ENCODE results near the gene GDF15. TPM values are rescaled to one million over a fixed set of nuclear protein-coding genes. Genes with fewer than 3 reads are reported as not detected.
"Not testable (repeated sequence)": the region's sequence is repeated elsewhere in the genome, so short reads cannot be mapped to it uniquely, and the experiment has no call there.

The GDF15 gene
- polyA plus RNA-seq, 2 donors, result 0.24 to 2.8 TPM

- Histone ChIP-seq H3K27me3 (ENCODE audit: control insufficient read depth in 1 of 2, insufficient read depth in 2 of 2, low read length in 2 of 2) (no peaks in the 10 kb centered on the region), H3K4me1 (ENCODE audit: control insufficient read depth in 2 of 2, insufficient read depth in 2 of 2, low read length in 1 of 2) (peaks cover 0 to 4% of the 10 kb centered on the region in 2 donors), H3K4me3 (ENCODE audit: low read depth in 1 of 2, low read length in 2 of 2) (no peak overlapping the region), H3K27ac (ENCODE audit: low read depth in 2 of 2, low read length in 1 of 2) (peak overlapping the region in 1 of 2 donors; percentile 35), H3K36me3 (ENCODE audit: control insufficient read depth in 2 of 2, insufficient read depth in 2 of 2, low read length in 1 of 2) (no peaks in the 10 kb centered on the region), H3K9me3 (ENCODE audit: control insufficient read depth in 2 of 2, insufficient read depth in 1 of 2, low read depth in 1 of 2, low read length in 1 of 2) (no peaks in the 10 kb centered on the region)
- WGBS, 2 donors, result 41 to 43% methylated on average over 7 of the region's 7 CpGs
Observed at GRCh38 chr19:18401580-18402112, 15.7 kb downstream of the GDF15 start.

GRCh38 chr19:18402455-18403248, 16.7 kb downstream of the GDF15 start:
- H3K27ac ChIP-seq (ENCODE audit: low read depth in 2 of 2, low read length in 1 of 2), result peak overlapping the region in 1 of 2 donors; percentile 20
- H3K4me3 ChIP-seq (ENCODE audit: low read depth in 1 of 2, low read length in 2 of 2); H3K27me3 ChIP-seq (ENCODE audit: control insufficient read depth in 1 of 2, insufficient read depth in 2 of 2, low read length in 2 of 2): not testable (repeated sequence)

GRCh38 chr19:18405754-18406153, 19.8 kb downstream of the GDF15 start:
- not testable (repeated sequence) for H3K27me3 ChIP-seq (ENCODE audit: control insufficient read depth in 1 of 2, insufficient read depth in 2 of 2, low read length in 2 of 2); H3K4me1 ChIP-seq (ENCODE audit: control insufficient read depth in 2 of 2, insufficient read depth in 2 of 2, low read length in 1 of 2); H3K4me3 ChIP-seq (ENCODE audit: low read depth in 1 of 2, low read length in 2 of 2); H3K9me3 ChIP-seq (ENCODE audit: control insufficient read depth in 2 of 2, insufficient read depth in 1 of 2, low read depth in 1 of 2, low read length in 1 of 2); H3K36me3 ChIP-seq (ENCODE audit: control insufficient read depth in 2 of 2, insufficient read depth in 2 of 2, low read length in 1 of 2); H3K27ac ChIP-seq (ENCODE audit: low read depth in 2 of 2, low read length in 1 of 2)
- WGBS, 2 donors, result 89 to 91% methylated on average over 11 of the region's 11 CpGs

More at GRCh38 chr19:18402455-18403248, 16.7 kb downstream of the GDF15 start:
- not testable (repeated sequence) for H3K9me3 ChIP-seq (ENCODE audit: control insufficient read depth in 2 of 2, insufficient read depth in 1 of 2, low read depth in 1 of 2, low read length in 1 of 2); H3K4me1 ChIP-seq (ENCODE audit: control insufficient read depth in 2 of 2, insufficient read depth in 2 of 2, low read length in 1 of 2); H3K36me3 ChIP-seq (ENCODE audit: control insufficient read depth in 2 of 2, insufficient read depth in 2 of 2, low read length in 1 of 2)
- WGBS, 2 donors, result 73 to 81% methylated on average over 18 of the region's 18 CpGs

GRCh38 chr19:18406749-18407148, 20.8 kb downstream of the GDF15 start:
- Histone ChIP-seq H3K4me3 (ENCODE audit: low read depth in 1 of 2, low read length in 2 of 2) (no peak overlapping the region), H3K9me3 (ENCODE audit: control insufficient read depth in 2 of 2, insufficient read depth in 1 of 2, low read depth in 1 of 2, low read length in 1 of 2) (no peaks in the 10 kb centered on the region), H3K27ac (ENCODE audit: low read depth in 2 of 2, low read length in 1 of 2) (no peak overlapping the region), H3K36me3 (ENCODE audit: control insufficient read depth in 2 of 2, insufficient read depth in 2 of 2, low read length in 1 of 2) (no peaks in the 10 kb centered on the region), H3K4me1 (ENCODE audit: control insufficient read depth in 2 of 2, insufficient read depth in 2 of 2, low read length in 1 of 2) (no peaks in the 10 kb centered on the region), H3K27me3 (ENCODE audit: control insufficient read depth in 1 of 2, insufficient read depth in 2 of 2, low read length in 2 of 2) (no peaks in the 10 kb centered on the region)
- WGBS, 2 donors, result 90 to 95% methylated on average over 9 of the region's 9 CpGs

- no peaks in the 10 kb centered on the region for H3K36me3 ChIP-seq (ENCODE audit: control insufficient read depth in 2 of 2, insufficient read depth in 2 of 2, low read length in 1 of 2)
- no peak overlapping the region for H3K4me3 ChIP-seq (ENCODE audit: low read depth in 1 of 2, low read length in 2 of 2)
- H3K27me3 ChIP-seq (ENCODE audit: control insufficient read depth in 1 of 2, insufficient read depth in 2 of 2, low read length in 2 of 2), result no peaks in the 10 kb centered on the region
- H3K27ac ChIP-seq (ENCODE audit: low read depth in 2 of 2, low read length in 1 of 2), result no peak overlapping the region
- H3K4me1 ChIP-seq (ENCODE audit: control insufficient read depth in 2 of 2, insufficient read depth in 2 of 2, low read length in 1 of 2), result no peaks in the 10 kb centered on the region
- H3K9me3 ChIP-seq (ENCODE audit: control insufficient read depth in 2 of 2, insufficient read depth in 1 of 2, low read depth in 1 of 2, low read length in 1 of 2), result no peaks in the 10 kb centered on the region
- WGBS, 2 donors, result 48 to 57% methylated on average over 10 of the region's 10 CpGs
Observed at GRCh38 chr19:18408053-18408476, 22.1 kb downstream of the GDF15 start.

- Histone ChIP-seq H3K4me1 (ENCODE audit: control insufficient read depth in 2 of 2, insufficient read depth in 2 of 2, low read length in 1 of 2) (peaks cover 5 to 11% of the 10 kb centered on the region in 2 donors), H3K27me3 (ENCODE audit: control insufficient read depth in 1 of 2, insufficient read depth in 2 of 2, low read length in 2 of 2) (no peaks in the 10 kb centered on the region), H3K4me3 (ENCODE audit: low read depth in 1 of 2, low read length in 2 of 2) (no peak overlapping the region), H3K9me3 (ENCODE audit: control insufficient read depth in 2 of 2, insufficient read depth in 1 of 2, low read depth in 1 of 2, low read length in 1 of 2) (no peaks in the 10 kb centered on the region), H3K36me3 (ENCODE audit: control insufficient read depth in 2 of 2, insufficient read depth in 2 of 2, low read length in 1 of 2) (no peaks in the 10 kb centered on the region), H3K27ac (ENCODE audit: low read depth in 2 of 2, low read length in 1 of 2) (no peak overlapping the region)
- 76 to 77% methylated on average over 16 of the region's 16 CpGs for WGBS, 2 donors
Observed at GRCh38 chr19:18412610-18413239, 26.8 kb downstream of the GDF15 start.

GRCh38 chr19:18414504-18415177, 28.7 kb downstream of the GDF15 start:
- H3K4me1 ChIP-seq (ENCODE audit: control insufficient read depth in 2 of 2, insufficient read depth in 2 of 2, low read length in 1 of 2), result peaks cover 5 to 25% of the 10 kb centered on the region in 2 donors
- H3K9me3 ChIP-seq (ENCODE audit: control insufficient read depth in 2 of 2, insufficient read depth in 1 of 2, low read depth in 1 of 2, low read length in 1 of 2), result no peaks in the 10 kb centered on the region
- no peaks in the 10 kb centered on the region for H3K27me3 ChIP-seq (ENCODE audit: control insufficient read depth in 1 of 2, insufficient read depth in 2 of 2, low read length in 2 of 2)
- 25 to 34% methylated on average over 11 of the region's 11 CpGs for WGBS, 2 donors
- peak overlapping the region; percentile 84 to 88 for H3K27ac ChIP-seq (ENCODE audit: low read depth in 2 of 2, low read length in 1 of 2)
- H3K4me3 ChIP-seq (ENCODE audit: low read depth in 1 of 2, low read length in 2 of 2), result no peak overlapping the region
- no peaks in the 10 kb centered on the region for H3K36me3 ChIP-seq (ENCODE audit: control insufficient read depth in 2 of 2, insufficient read depth in 2 of 2, low read length in 1 of 2)

- H3K4me3 ChIP-seq (ENCODE audit: low read depth in 1 of 2, low read length in 2 of 2), result no peak overlapping the region
- H3K4me1 ChIP-seq (ENCODE audit: control insufficient read depth in 2 of 2, insufficient read depth in 2 of 2, low read length in 1 of 2), result peaks cover 5 to 30% of the 10 kb centered on the region in 2 donors
- H3K9me3 ChIP-seq (ENCODE audit: control insufficient read depth in 2 of 2, insufficient read depth in 1 of 2, low read depth in 1 of 2, low read length in 1 of 2), result no peaks in the 10 kb centered on the region
- H3K27ac ChIP-seq (ENCODE audit: low read depth in 2 of 2, low read length in 1 of 2), result peak overlapping the region; percentile 84 to 88
- H3K27me3 ChIP-seq (ENCODE audit: control insufficient read depth in 1 of 2, insufficient read depth in 2 of 2, low read length in 2 of 2), result no peaks in the 10 kb centered on the region
- no peaks in the 10 kb centered on the region for H3K36me3 ChIP-seq (ENCODE audit: control insufficient read depth in 2 of 2, insufficient read depth in 2 of 2, low read length in 1 of 2)
- 30 to 33% methylated on average over 25 of the region's 25 CpGs for WGBS, 2 donors
Observed at GRCh38 chr19:18415178-18415867, 29.4 kb downstream of the GDF15 start.

GRCh38 chr19:18416778-18417249, 30.9 kb downstream of the GDF15 start:
- no peaks in the 10 kb centered on the region for H3K9me3 ChIP-seq (ENCODE audit: control insufficient read depth in 2 of 2, insufficient read depth in 1 of 2, low read depth in 1 of 2, low read length in 1 of 2)
- H3K4me1 ChIP-seq (ENCODE audit: control insufficient read depth in 2 of 2, insufficient read depth in 2 of 2, low read length in 1 of 2), result peaks cover 5 to 39% of the 10 kb centered on the region in 2 donors
- H3K27ac ChIP-seq (ENCODE audit: low read depth in 2 of 2, low read length in 1 of 2), result peak overlapping the region; percentile 84 to 88
- H3K36me3 ChIP-seq (ENCODE audit: control insufficient read depth in 2 of 2, insufficient read depth in 2 of 2, low read length in 1 of 2), result no peaks in the 10 kb centered on the region
- no peaks in the 10 kb centered on the region for H3K27me3 ChIP-seq (ENCODE audit: control insufficient read depth in 1 of 2, insufficient read depth in 2 of 2, low read length in 2 of 2)
- WGBS, 2 donors, result 1 to 2% methylated on average over 42 to 44 of the region's 44 CpGs
- H3K4me3 ChIP-seq (ENCODE audit: low read depth in 1 of 2, low read length in 2 of 2), result peak overlapping the region; percentile 14 to 18

All from esophagus (tissue), 2 donors.